Measurements from ENCODE around the gene TMEM45A.
A peak's percentile ranks its signal among the peaks of the same experiment; 100 is the strongest.
"Not testable (repeated sequence)": the region's sequence is repeated elsewhere in the genome, so short reads cannot be mapped to it uniquely, and the experiment has no call there.

The TMEM45A gene

GRCh38 chr3:100492059-100493006 is at the start of gene TMEM45A:
TSS of gene TMEM45A (plus strand) at chr3:100492619. CDS start at chr3:100555212, 62,593 bp downstream.
- H3K4me3 Mint-ChIP-seq = peak within 1 kb of the TSS; percentile 82
- H3K9me3 Mint-ChIP-seq = no peaks in the 10 kb centered on the region
- H3K27ac Mint-ChIP-seq = no peak within 1 kb of the TSS
- H3K36me3 Mint-ChIP-seq (ENCODE audit: low read depth) = no peaks in the 10 kb centered on the region
- peaks cover 31% of the 10 kb centered on the region for H3K27me3 Mint-ChIP-seq (ENCODE audit: low read depth)
- H3K4me1 Mint-ChIP-seq (ENCODE audit: low read depth) = peaks cover 8% of the 10 kb centered on the region

DNA sequence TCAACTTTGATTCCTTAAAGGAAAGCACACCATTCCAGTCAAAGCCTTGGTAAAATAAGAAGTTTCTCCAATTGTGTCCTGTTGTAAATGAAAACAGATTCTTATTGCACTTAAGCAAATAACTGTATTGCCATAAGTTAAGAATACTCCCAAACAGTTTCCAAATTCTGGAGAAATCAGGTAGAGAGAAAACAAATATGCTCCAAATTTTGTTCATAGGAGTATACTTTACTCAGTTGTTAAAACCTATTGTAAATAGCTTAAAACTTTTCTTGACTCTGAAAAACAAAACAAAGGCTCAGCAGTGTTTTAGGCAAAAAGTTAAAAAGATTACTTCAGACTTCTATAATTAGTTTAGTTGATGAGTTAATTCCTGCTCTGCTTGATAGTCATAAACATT is 48.7 kb upstream of the TMEM45A start:
- no peak overlapping the region for H3K27ac Mint-ChIP-seq
- no peak overlapping the region for H3K4me3 Mint-ChIP-seq
- H3K27me3 Mint-ChIP-seq (ENCODE audit: low read depth) = no peaks in the 10 kb centered on the region
- H3K9me3 Mint-ChIP-seq = peaks cover 9% of the 10 kb centered on the region
- H3K4me1 Mint-ChIP-seq (ENCODE audit: low read depth) = peaks cover 7% of the 10 kb centered on the region
- no peaks in the 10 kb centered on the region for H3K36me3 Mint-ChIP-seq (ENCODE audit: low read depth)

DNA sequence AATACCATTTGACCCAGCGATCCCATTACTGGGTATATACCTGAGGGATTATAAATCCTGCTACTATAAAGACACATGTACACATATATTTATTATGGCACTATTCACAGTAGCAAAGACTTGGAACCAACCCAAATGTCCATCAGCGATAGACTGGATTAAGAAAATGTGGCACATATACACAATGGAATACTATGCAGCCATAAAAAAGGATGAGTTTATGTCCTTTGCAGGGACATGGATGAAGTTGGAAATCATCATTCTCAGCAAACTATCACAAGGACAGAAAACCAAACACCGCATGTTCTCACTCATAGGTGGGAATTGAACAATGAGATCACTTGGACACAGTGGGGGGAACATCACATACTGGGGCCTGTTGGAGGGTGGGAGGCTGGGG is 45.4 kb upstream of the TMEM45A start:
- H3K4me1 Mint-ChIP-seq (ENCODE audit: low read depth); H3K4me3 Mint-ChIP-seq; H3K9me3 Mint-ChIP-seq; H3K27ac Mint-ChIP-seq; H3K36me3 Mint-ChIP-seq (ENCODE audit: low read depth); H3K27me3 Mint-ChIP-seq (ENCODE audit: low read depth): not testable (repeated sequence)

GRCh38 chr3:100448079-100448478 is 44.3 kb upstream of the TMEM45A start:
- H3K4me3 Mint-ChIP-seq = no peak overlapping the region
- no peaks in the 10 kb centered on the region for H3K27me3 Mint-ChIP-seq (ENCODE audit: low read depth)
- H3K36me3 Mint-ChIP-seq (ENCODE audit: low read depth) = no peaks in the 10 kb centered on the region
- peaks cover 9% of the 10 kb centered on the region for H3K9me3 Mint-ChIP-seq
- H3K27ac Mint-ChIP-seq = no peak overlapping the region
- H3K4me1 Mint-ChIP-seq (ENCODE audit: low read depth) = no peaks in the 10 kb centered on the region

- Mint-ChIP-seq H3K4me1 (ENCODE audit: low read depth) (no peaks in the 10 kb centered on the region), H3K36me3 (ENCODE audit: low read depth) (no peaks in the 10 kb centered on the region), H3K27ac (no peak overlapping the region), H3K9me3 (peaks cover 9% of the 10 kb centered on the region), H3K4me3 (no peak overlapping the region), H3K27me3 (ENCODE audit: low read depth) (no peaks in the 10 kb centered on the region)
These were observed 43.2 kb upstream of the TMEM45A start for GRCh38 chr3:100449214-100449613.

DNA sequence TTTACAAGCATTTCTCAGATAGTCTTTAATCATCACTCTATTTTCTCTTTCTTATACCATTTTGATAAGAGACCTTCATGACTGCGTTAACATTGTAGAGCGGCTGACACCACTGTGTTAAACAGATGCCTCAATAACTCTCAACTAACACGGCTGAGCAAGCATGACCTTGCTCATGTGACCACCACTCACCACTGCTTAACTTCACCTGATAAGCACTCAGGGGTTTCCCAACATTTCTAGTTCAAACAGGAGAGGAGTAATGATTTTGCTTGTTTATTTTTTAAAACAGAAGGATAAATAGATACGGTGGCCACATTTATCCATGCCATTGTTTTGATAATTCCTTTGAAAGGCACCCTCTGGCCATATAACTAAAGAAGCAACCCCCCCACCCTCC is 37.7 kb upstream of the TMEM45A start:
- no peaks in the 10 kb centered on the region for H3K27me3 Mint-ChIP-seq (ENCODE audit: low read depth)
- no peaks in the 10 kb centered on the region for H3K4me1 Mint-ChIP-seq (ENCODE audit: low read depth)
- H3K36me3 Mint-ChIP-seq (ENCODE audit: low read depth) = no peaks in the 10 kb centered on the region
- no peaks in the 10 kb centered on the region for H3K9me3 Mint-ChIP-seq
- no peak overlapping the region for H3K27ac Mint-ChIP-seq
- no peak overlapping the region for H3K4me3 Mint-ChIP-seq

DNA sequence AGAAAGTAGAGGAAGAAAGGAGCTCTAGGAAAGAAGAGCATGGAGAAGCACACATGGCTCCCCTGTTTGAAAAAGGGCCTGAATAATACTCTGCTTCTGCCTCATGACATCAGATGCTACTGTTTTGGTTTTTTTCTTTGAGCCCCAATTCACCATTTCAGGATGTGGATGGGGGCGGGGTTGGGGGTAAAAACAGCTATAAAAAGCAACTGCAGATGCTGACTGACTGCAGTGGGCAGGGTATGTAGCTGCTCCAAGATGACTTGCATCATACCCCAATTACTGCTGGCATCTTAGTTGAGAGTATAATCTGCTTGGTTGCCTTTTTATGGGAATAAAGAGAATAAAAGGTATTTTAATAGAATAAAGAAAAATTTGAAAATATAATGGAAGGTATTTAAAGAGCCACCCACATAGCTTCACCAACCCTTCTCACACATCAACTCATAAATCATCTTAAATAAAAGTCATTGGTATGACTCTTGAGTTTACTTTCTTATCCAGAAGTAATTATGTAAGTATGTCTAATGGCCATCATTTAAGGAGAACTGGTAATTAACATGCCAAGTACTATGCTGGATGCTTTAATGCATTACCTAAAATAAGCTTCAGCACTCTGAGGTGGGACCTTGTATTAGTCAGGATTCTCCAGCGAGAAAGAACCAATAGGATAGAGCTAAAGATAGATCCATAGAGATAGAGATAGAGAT is 36.4 kb upstream of the TMEM45A start:
- Mint-ChIP-seq H3K36me3 (ENCODE audit: low read depth) (no peaks in the 10 kb centered on the region), H3K4me3 (no peak overlapping the region), H3K27ac (no peak overlapping the region), H3K4me1 (ENCODE audit: low read depth) (no peaks in the 10 kb centered on the region), H3K27me3 (ENCODE audit: low read depth) (no peaks in the 10 kb centered on the region), H3K9me3 (no peaks in the 10 kb centered on the region)

DNA sequence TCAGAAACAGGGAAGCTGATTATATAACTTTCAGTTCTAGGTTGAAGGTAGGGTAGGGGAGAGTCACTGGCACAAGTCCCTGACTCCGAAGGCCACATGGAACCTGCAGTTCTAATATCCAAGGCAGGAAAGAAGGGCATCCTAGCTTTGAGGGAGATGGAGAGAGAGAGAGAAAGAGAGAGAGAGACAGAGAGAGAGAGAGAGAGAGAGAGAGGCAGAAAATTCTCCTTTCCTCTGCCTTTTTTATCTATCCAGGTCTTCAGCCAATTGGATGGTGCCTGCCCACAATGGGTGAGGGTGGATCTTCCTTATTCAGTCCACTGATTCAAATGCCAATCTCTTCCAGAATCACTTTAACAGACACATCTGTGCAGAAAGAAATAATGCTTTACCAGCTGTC is 35.7 kb upstream of the TMEM45A start:
- Mint-ChIP-seq H3K27me3 (ENCODE audit: low read depth) (no peaks in the 10 kb centered on the region), H3K27ac (no peak overlapping the region), H3K36me3 (ENCODE audit: low read depth) (no peaks in the 10 kb centered on the region), H3K4me3 (no peak overlapping the region), H3K9me3 (no peaks in the 10 kb centered on the region), H3K4me1 (ENCODE audit: low read depth) (no peaks in the 10 kb centered on the region)

GRCh38 chr3:100457811-100458210 is 34.6 kb upstream of the TMEM45A start:
- no peak overlapping the region for H3K4me3 Mint-ChIP-seq
- no peaks in the 10 kb centered on the region for H3K27me3 Mint-ChIP-seq (ENCODE audit: low read depth)
- H3K4me1 Mint-ChIP-seq (ENCODE audit: low read depth) = no peaks in the 10 kb centered on the region
- no peak overlapping the region for H3K27ac Mint-ChIP-seq
- no peaks in the 10 kb centered on the region for H3K9me3 Mint-ChIP-seq
- no peaks in the 10 kb centered on the region for H3K36me3 Mint-ChIP-seq (ENCODE audit: low read depth)

DNA sequence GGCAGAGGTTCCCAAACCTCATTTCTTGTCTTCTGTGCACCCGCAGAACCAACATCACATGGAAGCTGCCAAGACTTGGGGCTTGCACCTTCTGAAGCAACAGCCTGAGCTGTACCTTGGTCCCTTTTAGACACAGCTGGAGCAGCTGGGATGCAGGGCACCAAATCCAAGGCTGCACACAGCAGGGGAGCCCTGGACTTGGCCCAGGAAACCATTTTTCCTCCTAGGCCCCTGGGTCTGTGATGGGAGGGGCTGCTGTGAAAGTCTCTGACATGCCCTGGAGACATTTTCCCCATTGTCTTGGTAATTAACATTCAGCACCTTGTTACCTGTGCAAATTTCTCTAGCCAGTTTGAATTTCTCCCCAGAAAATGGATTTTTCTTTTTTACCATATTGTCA is 33.6 kb upstream of the TMEM45A start:
- Mint-ChIP-seq H3K9me3 (no peaks in the 10 kb centered on the region), H3K4me1 (ENCODE audit: low read depth) (no peaks in the 10 kb centered on the region), H3K4me3 (no peak overlapping the region), H3K27ac (no peak overlapping the region), H3K36me3 (ENCODE audit: low read depth) (no peaks in the 10 kb centered on the region), H3K27me3 (ENCODE audit: low read depth) (no peaks in the 10 kb centered on the region)

DNA sequence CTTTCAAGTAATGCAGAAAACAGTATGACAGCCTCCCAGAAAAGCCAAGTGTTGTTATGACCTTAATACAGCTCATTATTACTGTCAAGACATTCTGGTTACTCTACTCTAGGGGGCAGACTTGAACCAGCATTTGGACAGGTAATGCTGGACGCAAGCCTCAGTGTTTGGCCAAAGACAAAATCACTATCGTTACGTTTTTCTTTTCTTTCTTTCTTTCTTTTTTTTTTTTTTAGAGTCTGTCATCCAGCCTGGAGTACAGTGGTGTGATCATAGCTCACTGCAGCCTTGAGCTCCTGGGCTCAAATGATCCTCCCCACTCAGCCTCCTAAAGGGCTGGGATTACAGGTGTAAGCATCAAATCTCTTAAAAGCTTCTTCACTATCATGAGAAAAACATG is 29.4 kb upstream of the TMEM45A start:
- peaks cover 11% of the 10 kb centered on the region for H3K4me1 Mint-ChIP-seq (ENCODE audit: low read depth)
- H3K9me3 Mint-ChIP-seq = peaks cover 2% of the 10 kb centered on the region
- no peak overlapping the region for H3K27ac Mint-ChIP-seq
- no peaks in the 10 kb centered on the region for H3K36me3 Mint-ChIP-seq (ENCODE audit: low read depth)
- no peaks in the 10 kb centered on the region for H3K27me3 Mint-ChIP-seq (ENCODE audit: low read depth)
- no peak overlapping the region for H3K4me3 Mint-ChIP-seq

DNA sequence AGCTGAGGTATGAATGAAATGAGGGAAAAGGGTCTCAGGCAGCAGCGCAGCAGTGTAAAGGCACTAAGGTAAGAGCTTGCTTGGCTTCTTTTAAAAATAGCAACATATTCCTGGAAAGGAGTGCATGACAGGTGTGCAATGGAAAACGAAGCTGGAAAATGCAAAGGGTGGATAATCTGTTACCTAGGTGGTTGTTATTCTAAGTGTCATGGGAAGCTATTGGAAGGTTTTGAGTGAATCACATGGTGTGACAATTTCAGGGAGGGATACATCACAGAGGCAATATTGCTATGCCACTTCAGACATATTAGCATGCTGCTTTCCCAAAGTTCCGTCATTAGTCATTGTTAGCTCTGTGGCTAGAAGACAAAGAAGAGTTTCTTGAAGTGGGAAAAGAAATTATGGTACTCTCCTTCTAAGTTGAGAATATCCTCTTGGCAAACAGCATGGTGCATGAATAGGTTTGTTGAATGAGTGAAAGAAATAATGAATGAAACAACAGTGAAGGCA is 28.7 kb upstream of the TMEM45A start:
- Mint-ChIP-seq H3K27ac (no peak overlapping the region), H3K4me1 (ENCODE audit: low read depth) (peaks cover 11% of the 10 kb centered on the region), H3K27me3 (ENCODE audit: low read depth) (no peaks in the 10 kb centered on the region), H3K36me3 (ENCODE audit: low read depth) (no peaks in the 10 kb centered on the region), H3K4me3 (no peak overlapping the region), H3K9me3 (peaks cover 9% of the 10 kb centered on the region)

GRCh38 chr3:100465892-100466777 is 26.3 kb upstream of the TMEM45A start:
- H3K36me3 Mint-ChIP-seq (ENCODE audit: low read depth) = no peaks in the 10 kb centered on the region
- H3K4me1 Mint-ChIP-seq (ENCODE audit: low read depth) = peaks cover 11% of the 10 kb centered on the region
- H3K27ac Mint-ChIP-seq = peak overlapping the region; percentile 68
- H3K27me3 Mint-ChIP-seq (ENCODE audit: low read depth) = no peaks in the 10 kb centered on the region
- peaks cover 15% of the 10 kb centered on the region for H3K9me3 Mint-ChIP-seq
- H3K4me3 Mint-ChIP-seq = no peak overlapping the region

- H3K27ac Mint-ChIP-seq = no peak overlapping the region
- no peaks in the 10 kb centered on the region for H3K27me3 Mint-ChIP-seq (ENCODE audit: low read depth)
- peaks cover 11% of the 10 kb centered on the region for H3K4me1 Mint-ChIP-seq (ENCODE audit: low read depth)
- H3K36me3 Mint-ChIP-seq (ENCODE audit: low read depth) = no peaks in the 10 kb centered on the region
- H3K9me3 Mint-ChIP-seq = peaks cover 15% of the 10 kb centered on the region
- H3K4me3 Mint-ChIP-seq = no peak overlapping the region
These were observed 25.3 kb upstream of the TMEM45A start for GRCh38 chr3:100467133-100467532.
